HL-60 (cell line): Measurements from ENCODE around the gene RNF5.
"Not testable (repeated sequence)": the region's sequence is repeated elsewhere in the genome, so short reads cannot be mapped to it uniquely, and the experiment has no call there.

Experiments
- DNase-seq, 2 experiments: peaks; one replicate each; pipeline ENCODE4 v3.0.0-alpha.2; 2010 to 2020; ENCODE audit warnings: low read depth in 1 of 2, low spot score in 1 of 2
- H3K27ac ChIP-seq: fragments of 250-450 bp; sonication (Bioruptor Pico); replicated peaks from 2 replicates; pipeline ENCODE4 v1.5.1; 2020; ENCODE audit warnings: mild to moderate bottlenecking, moderate library complexity
- H3K27me3 ChIP-seq: fragments of 250-450 bp; sonication (Bioruptor Pico); 2 replicates; pipeline ENCODE4 v1.5.1; 2021; ENCODE audit warnings: mild to moderate bottlenecking, moderate library complexity; ENCODE audit not compliant: insufficient read depth, poor library complexity, severe bottlenecking
- H3K4me3 ChIP-seq: replicated peaks from 2 replicates; pipeline ENCODE4 v1.5.1; 2011; ENCODE audit warnings: mild to moderate bottlenecking, control low read depth, low read length; ENCODE audit not compliant: insufficient read depth
- GABPA ChIP-seq: IDR thresholded peaks from 2 replicates; pipeline ENCODE4 v1.6.1; 2012; ENCODE audit warnings: low read depth
- POLR2AphosphoS5 ChIP-seq: IDR thresholded peaks from 2 replicates; pipeline ENCODE4 v1.6.1; 2012; ENCODE audit warnings: low read depth
- SPI1 ChIP-seq: IDR thresholded peaks from 2 replicates; pipeline ENCODE4 v1.6.1; 2012; ENCODE audit warnings: low read depth, mild to moderate bottlenecking, borderline replicate concordance
- TF ChIP-seq, protein P1 (sequence below): IDR thresholded peaks from 2 replicates; pipeline ENCODE4 v1.6.1; 2012; ENCODE audit warnings: low read depth; ENCODE audit not compliant: insufficient replicate concordance
- TF ChIP-seq, protein P2 (sequence below): IDR thresholded peaks from one replicate; pipeline ENCODE4 v1.5.1; 2011; ENCODE audit warnings: low read length, control low read depth, inconsistent platforms; ENCODE audit not compliant: insufficient read depth

The RNF5 gene

DNA sequence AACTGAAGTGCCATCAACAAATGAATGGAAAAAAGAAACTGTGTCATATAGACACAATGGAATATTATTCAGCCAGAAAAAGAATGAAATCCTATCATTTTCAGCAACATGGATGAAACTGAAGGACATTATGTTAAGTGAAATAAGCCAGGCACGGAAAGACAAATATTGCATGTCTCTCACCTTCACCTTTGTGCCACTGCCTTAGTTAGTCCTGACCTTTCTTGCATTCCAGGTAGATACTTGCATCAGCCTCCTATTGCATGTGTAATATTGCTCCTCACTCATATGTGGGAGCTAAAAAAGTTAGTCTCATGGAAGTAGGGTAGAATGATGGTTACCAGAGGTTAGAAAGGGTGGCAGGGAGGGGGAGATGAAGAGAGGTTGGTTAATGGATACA is 30.8 kb downstream of the RNF5 start:
- H3K27me3 ChIP-seq, result no peaks in the 10 kb centered on the region
- no peak for TF ChIP-seq SPI1
- TF ChIP-seq POLR2AphosphoS5, result no peak
- TF ChIP-seq, protein P1, sequence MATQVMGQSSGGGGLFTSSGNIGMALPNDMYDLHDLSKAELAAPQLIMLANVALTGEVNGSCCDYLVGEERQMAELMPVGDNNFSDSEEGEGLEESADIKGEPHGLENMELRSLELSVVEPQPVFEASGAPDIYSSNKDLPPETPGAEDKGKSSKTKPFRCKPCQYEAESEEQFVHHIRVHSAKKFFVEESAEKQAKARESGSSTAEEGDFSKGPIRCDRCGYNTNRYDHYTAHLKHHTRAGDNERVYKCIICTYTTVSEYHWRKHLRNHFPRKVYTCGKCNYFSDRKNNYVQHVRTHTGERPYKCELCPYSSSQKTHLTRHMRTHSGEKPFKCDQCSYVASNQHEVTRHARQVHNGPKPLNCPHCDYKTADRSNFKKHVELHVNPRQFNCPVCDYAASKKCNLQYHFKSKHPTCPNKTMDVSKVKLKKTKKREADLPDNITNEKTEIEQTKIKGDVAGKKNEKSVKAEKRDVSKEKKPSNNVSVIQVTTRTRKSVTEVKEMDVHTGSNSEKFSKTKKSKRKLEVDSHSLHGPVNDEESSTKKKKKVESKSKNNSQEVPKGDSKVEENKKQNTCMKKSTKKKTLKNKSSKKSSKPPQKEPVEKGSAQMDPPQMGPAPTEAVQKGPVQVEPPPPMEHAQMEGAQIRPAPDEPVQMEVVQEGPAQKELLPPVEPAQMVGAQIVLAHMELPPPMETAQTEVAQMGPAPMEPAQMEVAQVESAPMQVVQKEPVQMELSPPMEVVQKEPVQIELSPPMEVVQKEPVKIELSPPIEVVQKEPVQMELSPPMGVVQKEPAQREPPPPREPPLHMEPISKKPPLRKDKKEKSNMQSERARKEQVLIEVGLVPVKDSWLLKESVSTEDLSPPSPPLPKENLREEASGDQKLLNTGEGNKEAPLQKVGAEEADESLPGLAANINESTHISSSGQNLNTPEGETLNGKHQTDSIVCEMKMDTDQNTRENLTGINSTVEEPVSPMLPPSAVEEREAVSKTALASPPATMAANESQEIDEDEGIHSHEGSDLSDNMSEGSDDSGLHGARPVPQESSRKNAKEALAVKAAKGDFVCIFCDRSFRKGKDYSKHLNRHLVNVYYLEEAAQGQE, result no peak
- no peak for TF ChIP-seq GABPA
- TF ChIP-seq, protein P2, sequence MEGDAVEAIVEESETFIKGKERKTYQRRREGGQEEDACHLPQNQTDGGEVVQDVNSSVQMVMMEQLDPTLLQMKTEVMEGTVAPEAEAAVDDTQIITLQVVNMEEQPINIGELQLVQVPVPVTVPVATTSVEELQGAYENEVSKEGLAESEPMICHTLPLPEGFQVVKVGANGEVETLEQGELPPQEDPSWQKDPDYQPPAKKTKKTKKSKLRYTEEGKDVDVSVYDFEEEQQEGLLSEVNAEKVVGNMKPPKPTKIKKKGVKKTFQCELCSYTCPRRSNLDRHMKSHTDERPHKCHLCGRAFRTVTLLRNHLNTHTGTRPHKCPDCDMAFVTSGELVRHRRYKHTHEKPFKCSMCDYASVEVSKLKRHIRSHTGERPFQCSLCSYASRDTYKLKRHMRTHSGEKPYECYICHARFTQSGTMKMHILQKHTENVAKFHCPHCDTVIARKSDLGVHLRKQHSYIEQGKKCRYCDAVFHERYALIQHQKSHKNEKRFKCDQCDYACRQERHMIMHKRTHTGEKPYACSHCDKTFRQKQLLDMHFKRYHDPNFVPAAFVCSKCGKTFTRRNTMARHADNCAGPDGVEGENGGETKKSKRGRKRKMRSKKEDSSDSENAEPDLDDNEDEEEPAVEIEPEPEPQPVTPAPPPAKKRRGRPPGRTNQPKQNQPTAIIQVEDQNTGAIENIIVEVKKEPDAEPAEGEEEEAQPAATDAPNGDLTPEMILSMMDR, result no peak

DNA sequence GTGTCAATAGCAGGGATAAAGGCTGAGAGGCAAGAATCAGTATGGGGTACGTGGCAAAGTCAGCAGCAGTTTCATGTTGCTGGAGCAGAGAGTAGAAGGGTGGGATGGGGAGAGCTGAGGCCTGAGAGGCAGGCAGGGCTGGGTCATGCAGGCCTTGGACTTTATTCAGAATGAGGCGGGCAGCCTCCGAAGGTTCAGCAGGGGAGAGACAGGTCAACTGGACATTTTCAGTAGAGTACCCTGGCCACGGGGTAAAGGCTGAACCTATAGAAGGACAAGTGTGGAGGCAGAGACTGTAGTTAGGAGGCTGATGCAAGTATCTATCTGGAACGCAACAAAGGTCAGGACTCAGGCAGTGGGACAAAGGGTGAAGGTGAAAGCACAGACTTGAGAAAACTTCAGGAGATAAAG is 32.0 kb downstream of the RNF5 start:
- H3K27ac ChIP-seq, result no peak overlapping the region
- H3K4me3 ChIP-seq, result no peak overlapping the region
- no peak for TF ChIP-seq SPI1
- no peak for TF ChIP-seq POLR2AphosphoS5
- TF ChIP-seq, protein P2, result no peak
- TF ChIP-seq, protein P1, result no peak
- TF ChIP-seq GABPA, result no peak
- H3K27me3 ChIP-seq, result no peaks in the 10 kb centered on the region
- no peak for DNase-seq

More for the DNA sequence above, 30.8 kb downstream of the RNF5 start:
- Histone ChIP-seq H3K27ac (no peak overlapping the region), H3K4me3 (no peak overlapping the region)
- DNase-seq, result no peak

DNA sequence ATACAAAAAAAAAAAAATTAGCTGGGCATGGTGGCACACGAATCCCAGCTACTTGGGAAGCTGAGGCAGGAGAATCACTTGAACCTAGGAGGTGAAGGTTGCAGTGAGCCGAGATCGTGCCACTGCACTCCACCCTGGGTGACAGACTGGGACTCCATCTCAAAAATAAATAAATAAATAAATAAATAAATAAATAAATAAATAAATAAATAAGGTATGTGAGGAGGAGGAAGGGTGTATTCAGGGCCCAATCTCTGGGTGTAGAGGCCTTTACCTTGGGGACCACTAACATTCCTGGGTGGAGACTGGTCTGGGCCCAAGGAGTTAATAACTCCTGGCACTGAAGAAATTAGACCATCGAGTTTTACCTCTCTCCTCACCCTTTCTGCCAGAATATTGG is 33.2 kb downstream of the RNF5 start:
- not testable (repeated sequence) for H3K27me3 ChIP-seq, H3K27ac ChIP-seq, H3K4me3 ChIP-seq, DNase-seq

DNA sequence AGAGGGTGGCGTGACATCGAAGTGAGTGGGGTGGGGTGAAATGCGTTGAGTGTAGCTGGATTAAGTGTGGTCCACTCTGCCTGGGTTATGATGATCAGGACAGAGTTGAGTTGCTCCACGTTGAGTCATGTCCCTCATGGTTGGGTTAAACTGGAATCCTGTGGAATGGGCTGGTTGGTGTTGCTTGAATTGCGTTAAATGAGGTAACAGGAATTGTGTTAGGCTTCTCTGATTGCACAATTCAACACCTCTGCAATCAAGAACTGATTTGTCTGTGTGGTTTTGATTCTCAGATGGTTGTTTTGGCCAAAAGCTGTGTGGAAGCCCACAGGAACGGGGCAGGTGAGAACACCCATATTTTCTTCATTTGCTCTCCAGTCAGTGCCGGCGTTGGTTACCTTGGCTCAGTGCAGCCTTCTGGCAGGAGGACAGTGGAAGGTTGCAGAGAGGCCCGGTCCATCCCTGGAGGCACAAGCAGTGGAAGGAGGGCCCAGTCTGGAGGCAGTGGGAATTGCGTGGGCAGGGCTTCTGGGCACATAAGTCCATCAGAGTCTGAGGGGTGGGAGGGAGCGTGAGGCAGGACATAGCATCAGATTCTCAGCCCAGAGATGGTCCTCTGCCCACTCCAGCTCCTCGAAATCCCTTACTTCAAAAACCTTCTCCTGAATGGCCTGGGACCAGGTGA is 34.0 kb downstream of the RNF5 start:
- no peak for DNase-seq
- TF ChIP-seq, protein P2, result no peak
- TF ChIP-seq SPI1 (no peak), GABPA (no peak), POLR2AphosphoS5 (no peak)
- TF ChIP-seq, protein P1, result no peak
- Histone ChIP-seq H3K27me3 (no peaks in the 10 kb centered on the region), H3K27ac (no peak overlapping the region), H3K4me3 (no peak overlapping the region)
